ENCODE results near the gene GALNT1.

DNA sequence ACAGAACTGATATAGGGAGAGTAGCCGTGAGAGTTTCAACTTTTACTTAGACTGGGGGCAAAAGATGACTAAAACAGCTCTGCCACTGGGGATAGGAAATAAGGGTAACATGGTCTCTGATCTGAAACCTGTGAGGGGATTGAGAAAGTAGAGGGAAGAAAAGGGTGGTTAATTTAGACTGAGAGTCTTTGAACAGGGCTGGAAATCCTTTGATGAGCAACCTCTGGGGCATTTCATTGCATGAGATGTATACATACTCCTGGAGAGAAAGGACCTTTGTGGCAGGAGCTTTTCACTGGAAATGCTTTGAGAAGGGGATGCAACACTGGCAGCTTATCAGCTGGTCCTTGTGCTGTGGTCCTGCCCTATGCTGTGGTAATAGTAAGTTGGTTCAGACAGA is 9.4 kb downstream of the GALNT1 start:
- TF ChIP-seq, protein P1, sequence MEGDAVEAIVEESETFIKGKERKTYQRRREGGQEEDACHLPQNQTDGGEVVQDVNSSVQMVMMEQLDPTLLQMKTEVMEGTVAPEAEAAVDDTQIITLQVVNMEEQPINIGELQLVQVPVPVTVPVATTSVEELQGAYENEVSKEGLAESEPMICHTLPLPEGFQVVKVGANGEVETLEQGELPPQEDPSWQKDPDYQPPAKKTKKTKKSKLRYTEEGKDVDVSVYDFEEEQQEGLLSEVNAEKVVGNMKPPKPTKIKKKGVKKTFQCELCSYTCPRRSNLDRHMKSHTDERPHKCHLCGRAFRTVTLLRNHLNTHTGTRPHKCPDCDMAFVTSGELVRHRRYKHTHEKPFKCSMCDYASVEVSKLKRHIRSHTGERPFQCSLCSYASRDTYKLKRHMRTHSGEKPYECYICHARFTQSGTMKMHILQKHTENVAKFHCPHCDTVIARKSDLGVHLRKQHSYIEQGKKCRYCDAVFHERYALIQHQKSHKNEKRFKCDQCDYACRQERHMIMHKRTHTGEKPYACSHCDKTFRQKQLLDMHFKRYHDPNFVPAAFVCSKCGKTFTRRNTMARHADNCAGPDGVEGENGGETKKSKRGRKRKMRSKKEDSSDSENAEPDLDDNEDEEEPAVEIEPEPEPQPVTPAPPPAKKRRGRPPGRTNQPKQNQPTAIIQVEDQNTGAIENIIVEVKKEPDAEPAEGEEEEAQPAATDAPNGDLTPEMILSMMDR (optimal IDR thresholded peaks at IDR 0.05 in 1 of 3, IDR thresholded peaks at IDR 0.05 in 1 of 3, conservative IDR thresholded peaks at IDR 0.05 in 1 of 3; ENCODE audit: extremely low read depth in 1 of 3, insufficient read depth in 2 of 3, low read length in 3 of 3), result no peak
- TF ChIP-seq EZH2 (IDR thresholded peaks at IDR 0.05; ENCODE audit: low read length), result no peak

Measured in keratinocyte (primary cell).